SU-DHL-6 (cell line): Measurements from ENCODE around the gene PDE6H.

Source experiments
- EZH2phosphoT487 ChIP-seq: fragments of 200-600 bp; sonication (generic), shearing (Covaris generic); conservative IDR thresholded peaks from 2 replicates; pipeline ENCODE4 v1.6.1; 2018; ENCODE audit warnings: mild to moderate bottlenecking, antibody characterized with exemption, low read length, moderate library complexity, mixed read lengths
- TF ChIP-seq, protein P1 (sequence below): fragments of 200-600 bp; sonication (generic); IDR thresholded peaks from one replicate; pipeline ENCODE4 v1.5.1; 2017; ENCODE audit warnings: antibody characterized with exemption, mild to moderate bottlenecking, low read length, moderate library complexity; ENCODE audit not compliant: insufficient read depth, poor library complexity, severe bottlenecking

DNA sequence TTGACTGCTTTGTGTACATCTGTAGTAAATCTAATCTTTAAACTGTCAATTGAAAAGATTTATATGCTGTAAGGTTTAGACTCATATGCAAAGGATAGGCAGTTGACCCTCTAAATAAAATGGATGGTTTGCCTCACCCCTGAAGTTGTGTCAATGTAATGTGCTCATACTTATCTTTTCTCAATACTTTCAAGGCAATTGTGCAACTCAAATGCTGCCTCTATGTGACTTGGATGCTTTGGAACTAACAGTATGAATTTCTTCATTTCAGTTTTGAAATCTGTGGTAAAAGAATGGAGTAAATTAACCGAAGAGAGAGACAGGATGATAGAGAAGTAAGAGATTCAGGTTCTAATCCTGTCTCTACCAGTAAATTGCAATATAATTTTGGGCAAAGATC is 9.7 kb downstream of the PDE6H start:
- TF ChIP-seq, protein P1, sequence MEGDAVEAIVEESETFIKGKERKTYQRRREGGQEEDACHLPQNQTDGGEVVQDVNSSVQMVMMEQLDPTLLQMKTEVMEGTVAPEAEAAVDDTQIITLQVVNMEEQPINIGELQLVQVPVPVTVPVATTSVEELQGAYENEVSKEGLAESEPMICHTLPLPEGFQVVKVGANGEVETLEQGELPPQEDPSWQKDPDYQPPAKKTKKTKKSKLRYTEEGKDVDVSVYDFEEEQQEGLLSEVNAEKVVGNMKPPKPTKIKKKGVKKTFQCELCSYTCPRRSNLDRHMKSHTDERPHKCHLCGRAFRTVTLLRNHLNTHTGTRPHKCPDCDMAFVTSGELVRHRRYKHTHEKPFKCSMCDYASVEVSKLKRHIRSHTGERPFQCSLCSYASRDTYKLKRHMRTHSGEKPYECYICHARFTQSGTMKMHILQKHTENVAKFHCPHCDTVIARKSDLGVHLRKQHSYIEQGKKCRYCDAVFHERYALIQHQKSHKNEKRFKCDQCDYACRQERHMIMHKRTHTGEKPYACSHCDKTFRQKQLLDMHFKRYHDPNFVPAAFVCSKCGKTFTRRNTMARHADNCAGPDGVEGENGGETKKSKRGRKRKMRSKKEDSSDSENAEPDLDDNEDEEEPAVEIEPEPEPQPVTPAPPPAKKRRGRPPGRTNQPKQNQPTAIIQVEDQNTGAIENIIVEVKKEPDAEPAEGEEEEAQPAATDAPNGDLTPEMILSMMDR: no peak
- TF ChIP-seq EZH2phosphoT487: no peak
